ENCODE measurements around the gene SC5D. TPM values are rescaled to one million over a fixed set of nuclear protein-coding genes. Genes with fewer than 3 reads are reported as not detected.

Gene SC5D
- total RNA-seq, 2 experiments from 2014 or later = 16.3 to 22.7 TPM

Other genes starting within 250 kb of the SC5D start
- gene TECTA, start 191.5 kb upstream of the SC5D start, total RNA-seq = under 1 TPM; 0.18 to 0.28 TPM
- gene SORL1, start 159.5 kb downstream of the SC5D start, total RNA-seq = 10 to 100 TPM; 17.4 to 38.6 TPM

All from activated CD8-positive, alpha-beta memory T cell treated with anti-CD3 and anti-CD28 coated beads, Interleukin-2, amount 10 ng/mL, durations not matched to agents 7 days and 5 days (primary cell).